ENCODE measurements around the gene VTCN1. TPM values are rescaled to one million over a fixed set of nuclear protein-coding genes. Genes with fewer than 3 reads are reported as not detected.

VTCN1 gene
- polyA plus RNA-seq, 4 donors, result 0.03 to 0.27 (median 0.10) TPM; not detected in 1

- Histone ChIP-seq H3K27me3 (ENCODE audit: control insufficient read depth in 3 of 3, insufficient read depth in 3 of 3, low read length in 3 of 3) (no peaks in the 10 kb centered on the region), H3K4me1 (ENCODE audit: control insufficient read depth in 3 of 3, insufficient read depth in 2 of 3, low read depth in 1 of 3, low read length in 2 of 3) (peaks cover 0 to 9% (median 4%) of the 10 kb centered on the region in 3 donors), H3K36me3 (ENCODE audit: control insufficient read depth in 3 of 3, insufficient read depth in 2 of 3, low read depth in 1 of 3, low read length in 3 of 3) (peaks cover 2 to 14% (median 6%) of the 10 kb centered on the region in 3 donors), H3K9me3 (ENCODE audit: control insufficient read depth in 2 of 2, insufficient read depth in 1 of 2, low read depth in 1 of 2, low read length in 1 of 2) (peaks cover 0 to 6% of the 10 kb centered on the region in 2 donors), H3K27ac (ENCODE audit: low read depth in 1 of 3, low read length in 2 of 3) (no peak overlapping the region), H3K4me3 (ENCODE audit: low read depth in 1 of 3, low read length in 3 of 3) (no peak overlapping the region)
- DNase-seq (no peak), FAIRE-seq (no peak)
- WGBS, 3 donors, result 69 to 87% (median 84%) methylated on average over 7 of the region's 7 CpGs
These were observed 115.7 kb downstream of the VTCN1 start for GRCh38 chr1:117094841-117095604.

DNA sequence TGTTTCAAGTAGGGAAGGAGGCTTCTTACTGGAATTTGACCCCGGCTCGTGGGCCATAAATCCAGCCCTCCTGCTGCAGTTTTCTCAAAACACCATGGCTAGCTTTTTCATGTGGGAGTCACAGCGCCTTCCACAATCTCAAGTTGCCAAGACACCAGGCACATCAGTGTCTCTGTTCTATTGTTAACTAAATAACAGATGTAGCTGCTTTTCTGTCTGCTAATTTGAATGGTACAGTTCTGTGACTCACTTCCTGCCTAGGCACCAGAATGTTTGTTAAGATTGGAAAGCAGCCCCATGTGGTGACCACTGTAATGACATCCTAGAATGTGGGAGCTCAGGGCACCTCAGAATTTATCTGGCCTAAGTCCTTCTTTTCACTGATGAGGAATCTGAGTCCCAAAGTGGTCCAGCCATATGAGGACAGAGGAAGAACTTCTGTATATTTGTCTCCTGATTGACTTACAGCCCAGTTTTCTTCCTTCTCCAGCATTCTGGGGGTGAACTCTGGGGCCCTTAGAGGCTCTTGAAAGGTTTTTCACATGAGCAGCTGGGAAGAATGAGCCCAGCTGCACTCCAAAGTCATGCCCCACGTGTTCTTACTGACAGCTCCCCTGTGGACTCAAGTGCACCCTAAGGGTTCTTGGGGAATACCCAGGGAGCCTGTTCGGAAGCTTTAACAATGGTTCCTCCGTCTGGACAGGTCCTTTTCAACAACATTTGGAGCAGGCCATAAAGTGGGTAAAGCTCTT lies 116.7 kb downstream of the VTCN1 start:
- FAIRE-seq, result no peak
- peak overlapping the region in 2 of 3 donors; percentile 45 to 68 for H3K27ac ChIP-seq (ENCODE audit: low read depth in 1 of 3, low read length in 2 of 3)

More for the DNA sequence above, 116.7 kb downstream of the VTCN1 start:
- Histone ChIP-seq H3K36me3 (ENCODE audit: control insufficient read depth in 3 of 3, insufficient read depth in 2 of 3, low read depth in 1 of 3, low read length in 3 of 3) (peaks cover 2 to 17% (median 6%) of the 10 kb centered on the region in 3 donors), H3K27me3 (ENCODE audit: control insufficient read depth in 3 of 3, insufficient read depth in 3 of 3, low read length in 3 of 3) (no peaks in the 10 kb centered on the region), H3K4me3 (ENCODE audit: low read depth in 1 of 3, low read length in 3 of 3) (no peak overlapping the region), H3K9me3 (ENCODE audit: control insufficient read depth in 2 of 2, insufficient read depth in 1 of 2, low read depth in 1 of 2, low read length in 1 of 2) (peaks cover 0 to 6% of the 10 kb centered on the region in 2 donors), H3K4me1 (ENCODE audit: control insufficient read depth in 3 of 3, insufficient read depth in 2 of 3, low read depth in 1 of 3, low read length in 2 of 3) (peaks cover 0 to 9% (median 4%) of the 10 kb centered on the region in 3 donors)
- peak; percentile 66 to 75 for DNase-seq
- WGBS, 3 donors, result 53 to 74% (median 54%) methylated on average over 6 of the region's 6 CpGs

Other genes with a start within 250 kb of the VTCN1 start
- 1 to 10 TPM; 1.3 to 6.2 (median 3.0) TPM for gene CD101, start 209.2 kb downstream of the VTCN1 start, polyA plus RNA-seq
- gene TTF2, start 150.6 kb downstream of the VTCN1 start, polyA plus RNA-seq, result 10 to 100 TPM in 1 of 4 donors, 1 to 10 TPM in 3; 1.8 to 18.6 (median 4.9) TPM
- 1 to 10 TPM; 1.9 to 7.2 (median 4.0) TPM for gene TRIM45, start 89.2 kb downstream of the VTCN1 start, polyA plus RNA-seq
- 10 to 100 TPM in 2 of 4 donors, 1 to 10 TPM in 2; 3.5 to 29.1 (median 8.2) TPM for gene MAN1A2, start 156.5 kb upstream of the VTCN1 start, polyA plus RNA-seq

Data from small intestine (tissue), 7 donors.